ENCODE results near the gene GLUD1. TPM values are rescaled to one million over a fixed set of nuclear protein-coding genes. Genes with fewer than 3 reads are reported as not detected.
A peak's percentile ranks its signal among the peaks of the same experiment; 100 is the strongest.
"Not testable (repeated sequence)": the region's sequence is repeated elsewhere in the genome, so short reads cannot be mapped to it uniquely, and the experiment has no call there.

GLUD1 gene
- total RNA-seq, 1 donor from 2014 or later, result 125 TPM

DNA sequence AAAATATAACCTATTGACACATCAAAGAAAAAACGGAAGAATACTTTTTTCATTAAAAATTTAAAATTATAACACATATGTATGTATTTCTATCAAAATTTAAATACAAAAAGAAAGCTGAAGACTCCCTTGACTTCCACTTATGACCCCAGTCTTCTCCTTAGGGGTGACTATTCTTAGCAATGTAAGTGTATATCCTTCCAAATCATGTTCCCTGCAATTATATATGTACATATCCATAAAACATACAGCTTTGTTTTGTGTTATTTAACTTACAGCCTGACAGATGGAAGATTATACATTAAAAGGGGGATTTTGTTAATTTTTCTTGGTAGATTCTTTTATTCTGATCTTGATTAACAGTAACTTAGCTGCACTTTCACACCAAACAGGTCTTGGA lies 9.1 kb downstream of the GLUD1 start:
- no peaks in the 10 kb centered on the region for H3K9me3 Mint-ChIP-seq (ENCODE audit: unreplicated experiment)
- TF ChIP-seq CTCF (IDR thresholded peaks at IDR 0.05), result no peak
- no peaks in the 10 kb centered on the region for H3K27me3 Mint-ChIP-seq (ENCODE audit: unreplicated experiment)
- H3K4me1 Mint-ChIP-seq (ENCODE audit: unreplicated experiment), result peaks cover 59% of the 10 kb centered on the region
- H3K36me3 Mint-ChIP-seq (ENCODE audit: unreplicated experiment), result peaks cover 13% of the 10 kb centered on the region
- no peak for DNase-seq (ENCODE audit: extremely low spot score, unreplicated experiment)
- peak overlapping the region; percentile 95 for H3K27ac Mint-ChIP-seq (ENCODE audit: unreplicated experiment)
- no peak overlapping the region for H3K4me3 Mint-ChIP-seq (ENCODE audit: unreplicated experiment)

DNA sequence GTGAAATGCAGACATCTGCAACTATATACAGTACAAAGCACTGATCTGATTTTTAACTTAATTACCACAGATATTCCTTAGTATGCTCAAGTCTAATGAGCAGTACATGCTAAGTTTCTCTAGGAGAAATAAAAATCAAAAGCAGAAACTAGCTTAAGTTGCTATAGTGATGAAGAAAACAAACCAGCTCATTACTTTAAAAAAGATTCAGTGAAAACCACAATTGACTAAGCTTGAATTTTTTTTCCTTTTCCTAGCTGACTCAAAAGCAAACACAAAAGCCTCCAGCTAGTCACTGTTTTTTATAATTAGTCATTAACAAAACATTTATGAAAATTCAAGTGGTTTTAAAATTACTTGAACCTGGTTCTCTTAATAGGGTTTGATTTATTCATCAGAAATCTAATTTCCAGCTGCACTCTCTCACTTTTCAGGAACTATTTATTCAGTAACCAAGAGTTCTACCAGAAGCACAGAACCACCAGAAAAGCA lies 10.3 kb downstream of the GLUD1 start:
- not testable (repeated sequence) for H3K9me3 Mint-ChIP-seq (ENCODE audit: unreplicated experiment); H3K4me3 Mint-ChIP-seq (ENCODE audit: unreplicated experiment); H3K27me3 Mint-ChIP-seq (ENCODE audit: unreplicated experiment); DNase-seq (ENCODE audit: extremely low spot score, unreplicated experiment)
- H3K27ac Mint-ChIP-seq (ENCODE audit: unreplicated experiment), result peak overlapping the region; percentile 95
- H3K4me1 Mint-ChIP-seq (ENCODE audit: unreplicated experiment), result peaks cover 59% of the 10 kb centered on the region
- peaks cover 13% of the 10 kb centered on the region for H3K36me3 Mint-ChIP-seq (ENCODE audit: unreplicated experiment)

DNA sequence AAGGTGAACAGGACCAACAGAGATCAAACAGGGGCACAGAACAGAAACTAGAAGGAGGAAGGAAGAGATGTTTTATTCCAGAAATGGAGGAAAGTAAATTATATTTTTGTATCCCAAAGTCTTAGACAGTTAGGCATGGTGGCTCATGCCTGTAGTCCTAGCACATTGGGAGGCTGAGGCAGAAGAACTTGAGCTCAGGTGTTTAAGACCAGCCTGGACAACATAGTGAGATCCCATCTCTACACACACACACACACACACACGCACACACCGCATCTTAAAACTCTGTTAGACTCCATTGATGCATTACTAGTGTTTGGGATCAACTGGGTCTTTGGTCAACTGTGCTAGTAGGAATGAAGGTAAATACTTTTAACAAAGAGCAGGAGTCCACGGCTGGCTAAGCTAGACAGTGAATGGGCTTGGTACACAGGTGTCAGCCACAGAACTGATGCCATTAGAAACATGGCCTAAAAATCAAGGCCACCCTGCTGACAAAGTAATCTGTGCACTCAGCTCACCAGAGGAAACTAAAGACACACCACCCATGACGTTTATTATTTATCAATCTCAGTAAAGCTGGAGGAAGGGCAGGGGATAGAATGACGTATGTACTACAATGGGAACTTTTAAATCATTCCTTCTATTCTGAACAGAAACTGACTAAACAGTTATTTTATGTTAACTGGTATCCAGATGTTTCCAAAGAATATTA lies 10.9 kb downstream of the GLUD1 start:
- Mint-ChIP-seq H3K36me3 (ENCODE audit: unreplicated experiment) (peaks cover 13% of the 10 kb centered on the region), H3K4me1 (ENCODE audit: unreplicated experiment) (peaks cover 62% of the 10 kb centered on the region), H3K27ac (ENCODE audit: unreplicated experiment) (peak overlapping the region; percentile 95)
- not testable (repeated sequence) for H3K9me3 Mint-ChIP-seq (ENCODE audit: unreplicated experiment); H3K27me3 Mint-ChIP-seq (ENCODE audit: unreplicated experiment); H3K4me3 Mint-ChIP-seq (ENCODE audit: unreplicated experiment); DNase-seq (ENCODE audit: extremely low spot score, unreplicated experiment)

GRCh38 chr10:87082219-87082618 lies 12.4 kb downstream of the GLUD1 start:
- H3K4me1 Mint-ChIP-seq (ENCODE audit: unreplicated experiment), result peaks cover 54% of the 10 kb centered on the region
- H3K27ac Mint-ChIP-seq (ENCODE audit: unreplicated experiment), result peak overlapping the region; percentile 95
- H3K9me3 Mint-ChIP-seq (ENCODE audit: unreplicated experiment); H3K36me3 Mint-ChIP-seq (ENCODE audit: unreplicated experiment); H3K27me3 Mint-ChIP-seq (ENCODE audit: unreplicated experiment); DNase-seq (ENCODE audit: extremely low spot score, unreplicated experiment): not testable (repeated sequence)
- H3K4me3 Mint-ChIP-seq (ENCODE audit: unreplicated experiment), result peak overlapping the region; percentile 47

DNA sequence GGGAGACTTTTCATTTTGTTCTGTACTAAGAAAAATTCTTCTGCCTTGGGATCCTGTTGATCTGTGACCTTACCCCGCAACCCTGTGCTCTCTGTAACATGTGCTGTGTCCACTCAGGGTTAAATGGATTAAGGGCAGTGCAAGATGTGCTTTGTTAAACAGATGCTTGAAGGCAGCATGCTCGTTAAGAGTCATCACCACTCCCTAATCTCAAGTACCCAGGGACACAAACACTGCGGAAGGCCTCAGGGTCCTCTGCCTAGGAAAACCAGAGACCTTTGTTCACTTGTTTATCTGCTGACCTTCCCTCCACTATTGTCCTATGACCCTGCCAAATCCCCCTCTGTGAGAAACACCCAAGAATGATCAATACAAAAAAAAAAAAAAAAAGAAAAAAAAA lies 13.1 kb downstream of the GLUD1 start:
- H3K36me3 Mint-ChIP-seq (ENCODE audit: unreplicated experiment); H3K4me3 Mint-ChIP-seq (ENCODE audit: unreplicated experiment); DNase-seq (ENCODE audit: extremely low spot score, unreplicated experiment): not testable (repeated sequence)

GRCh38 chr10:87080621-87081020 lies 14.0 kb downstream of the GLUD1 start:
- not testable (repeated sequence) for H3K9me3 Mint-ChIP-seq (ENCODE audit: unreplicated experiment); H3K27ac Mint-ChIP-seq (ENCODE audit: unreplicated experiment); DNase-seq (ENCODE audit: extremely low spot score, unreplicated experiment); H3K36me3 Mint-ChIP-seq (ENCODE audit: unreplicated experiment); H3K27me3 Mint-ChIP-seq (ENCODE audit: unreplicated experiment); H3K4me3 Mint-ChIP-seq (ENCODE audit: unreplicated experiment)
- H3K4me1 Mint-ChIP-seq (ENCODE audit: unreplicated experiment), result peaks cover 41% of the 10 kb centered on the region

More for the DNA sequence above, 13.1 kb downstream of the GLUD1 start:
- H3K4me1 Mint-ChIP-seq (ENCODE audit: unreplicated experiment), result peaks cover 49% of the 10 kb centered on the region
- not testable (repeated sequence) for H3K9me3 Mint-ChIP-seq (ENCODE audit: unreplicated experiment); H3K27me3 Mint-ChIP-seq (ENCODE audit: unreplicated experiment)
- H3K27ac Mint-ChIP-seq (ENCODE audit: unreplicated experiment), result peak overlapping the region; percentile 95

- H3K4me3 Mint-ChIP-seq (ENCODE audit: unreplicated experiment), result no peak overlapping the region
Measured at GRCh38 chr10:87079106-87079836, 15.4 kb downstream of the GLUD1 start.

GRCh38 chr10:87076421-87076820 lies 18.2 kb downstream of the GLUD1 start:
- DNase-seq (ENCODE audit: extremely low spot score, unreplicated experiment); H3K4me3 Mint-ChIP-seq (ENCODE audit: unreplicated experiment); H3K9me3 Mint-ChIP-seq (ENCODE audit: unreplicated experiment); H3K4me1 Mint-ChIP-seq (ENCODE audit: unreplicated experiment); H3K27me3 Mint-ChIP-seq (ENCODE audit: unreplicated experiment); H3K27ac Mint-ChIP-seq (ENCODE audit: unreplicated experiment): not testable (repeated sequence)
- H3K36me3 Mint-ChIP-seq (ENCODE audit: unreplicated experiment), result peaks cover 26% of the 10 kb centered on the region

More at GRCh38 chr10:87079106-87079836, 15.4 kb downstream of the GLUD1 start:
- Mint-ChIP-seq H3K27ac (ENCODE audit: unreplicated experiment) (no peak overlapping the region), H3K9me3 (ENCODE audit: unreplicated experiment) (no peaks in the 10 kb centered on the region), H3K27me3 (ENCODE audit: unreplicated experiment) (no peaks in the 10 kb centered on the region), H3K36me3 (ENCODE audit: unreplicated experiment) (peaks cover 5% of the 10 kb centered on the region), H3K4me1 (ENCODE audit: unreplicated experiment) (peaks cover 31% of the 10 kb centered on the region)
- DNase-seq (ENCODE audit: extremely low spot score, unreplicated experiment), result no peak
- no peak for TF ChIP-seq CTCF (IDR thresholded peaks at IDR 0.05)

All from osteocyte (in vitro differentiated cells).